Esophagus (tissue), 2 donors: Measurements from ENCODE around the gene TTLL9. TPM values are rescaled to one million over a fixed set of nuclear protein-coding genes. Genes with fewer than 3 reads are reported as not detected.

Source experiments
- H3K27ac ChIP-seq, 2 donors: one replicate each; pipeline ENCODE4 v1.5.1; 2013; ENCODE audit warnings: low read depth in 2 of 2, mild to moderate bottlenecking in 2 of 2, inconsistent platforms in 1 of 2, low read length in 1 of 2, moderate library complexity in 1 of 2
- H3K27me3 ChIP-seq, 2 donors: one replicate each; pipeline ENCODE4 v1.6.1; 2013; ENCODE audit warnings: low read length in 2 of 2, control low read depth in 1 of 2, mild to moderate bottlenecking in 1 of 2; ENCODE audit not compliant: insufficient read depth in 2 of 2, control insufficient read depth in 1 of 2
- H3K36me3 ChIP-seq, 2 donors: one replicate each; pipeline ENCODE4 v1.6.1; 2013; ENCODE audit warnings: low read length in 1 of 2; ENCODE audit not compliant: control insufficient read depth in 2 of 2, insufficient read depth in 2 of 2
- H3K4me1 ChIP-seq, 2 donors: one replicate each; pipeline ENCODE4 v1.6.1; 2013; ENCODE audit warnings: low read length in 1 of 2; ENCODE audit not compliant: control insufficient read depth in 2 of 2, insufficient read depth in 2 of 2
- H3K4me3 ChIP-seq, 2 donors: one replicate each; pipeline ENCODE4 v1.5.1; 2013; ENCODE audit warnings: low read length in 2 of 2, mild to moderate bottlenecking in 2 of 2, low read depth in 1 of 2, moderate library complexity in 1 of 2
- H3K9me3 ChIP-seq, 2 donors: one replicate each; pipeline ENCODE4 v1.6.1; 2013; ENCODE audit warnings: mild to moderate bottlenecking in 2 of 2, low read depth in 1 of 2, low read length in 1 of 2, moderate library complexity in 1 of 2; ENCODE audit not compliant: control insufficient read depth in 2 of 2, insufficient read depth in 1 of 2
- WGBS, 2 donors: extraction: QIAGEN DNeasy Blood & Tissue Kit; methylation state at CpG; one replicate each; pipeline ENCODE4 v1.1.7; 2013; 5-methylcytosine and 5-hydroxymethylcytosine counted together
- polyA plus RNA-seq, 2 donors: library from polyadenylated mRNA; stranded (reverse); fragments of 200-250 nt; gene quantifications; one replicate each; pipeline ENCODE4 v1.2.3, GENCODE V29; 2013
- donor health status: healthy with polysubstance abuse.
- donor health status: Bipolar disorder and iron deficiency.

The TTLL9 gene
- polyA plus RNA-seq, 2 donors, result 0.12 to 0.14 TPM

GRCh38 chr20:31934968-31935764 is 64.7 kb downstream of the TTLL9 start:
- H3K27me3 ChIP-seq, result no peaks in the 10 kb centered on the region
- 66 to 70% methylated on average over 8 of the region's 8 CpGs for WGBS, 2 donors
- no peaks in the 10 kb centered on the region for H3K36me3 ChIP-seq
- no peak overlapping the region for H3K4me3 ChIP-seq
- peaks cover 0 to 3% of the 10 kb centered on the region in 2 donors for H3K4me1 ChIP-seq
- H3K9me3 ChIP-seq, result no peaks in the 10 kb centered on the region
- no peak overlapping the region for H3K27ac ChIP-seq

GRCh38 chr20:31936420-31936819 is 66.0 kb downstream of the TTLL9 start:
- WGBS, 2 donors, result 67 to 79% methylated on average over 4 of the region's 4 CpGs
- H3K36me3 ChIP-seq, result no peaks in the 10 kb centered on the region
- H3K4me3 ChIP-seq, result no peak overlapping the region
- no peaks in the 10 kb centered on the region for H3K27me3 ChIP-seq
- no peak overlapping the region for H3K27ac ChIP-seq
- no peaks in the 10 kb centered on the region for H3K9me3 ChIP-seq
- H3K4me1 ChIP-seq, result peaks cover 0 to 3% of the 10 kb centered on the region in 2 donors

- no peaks in the 10 kb centered on the region for H3K27me3 ChIP-seq
- H3K4me1 ChIP-seq, result peaks cover 0 to 3% of the 10 kb centered on the region in 2 donors
- no peak overlapping the region for H3K4me3 ChIP-seq
- H3K9me3 ChIP-seq, result no peaks in the 10 kb centered on the region
- 46 to 64% methylated on average over 1 of the region's 1 CpG for WGBS, 2 donors
- no peak overlapping the region for H3K27ac ChIP-seq
- peaks cover 0 to 4% of the 10 kb centered on the region in 2 donors for H3K36me3 ChIP-seq
Observed at GRCh38 chr20:31937820-31938219, 67.4 kb downstream of the TTLL9 start.

GRCh38 chr20:31939661-31940060 is 69.2 kb downstream of the TTLL9 start:
- Histone ChIP-seq H3K36me3 (peaks cover 0 to 8% of the 10 kb centered on the region in 2 donors), H3K27ac (no peak overlapping the region), H3K4me1 (no peaks in the 10 kb centered on the region), H3K4me3 (no peak overlapping the region), H3K9me3 (no peaks in the 10 kb centered on the region), H3K27me3 (no peaks in the 10 kb centered on the region)
- 87 to 89% methylated on average over 2 of the region's 2 CpGs for WGBS, 2 donors

- H3K4me3 ChIP-seq, result no peak overlapping the region
- no peaks in the 10 kb centered on the region for H3K4me1 ChIP-seq
- no peak overlapping the region for H3K27ac ChIP-seq
- peaks cover 11 to 31% of the 10 kb centered on the region in 2 donors for H3K36me3 ChIP-seq
- H3K27me3 ChIP-seq, result no peaks in the 10 kb centered on the region
- WGBS, 2 donors, result 42 to 57% methylated on average over 2 of the region's 2 CpGs
- H3K9me3 ChIP-seq, result no peaks in the 10 kb centered on the region
Observed at GRCh38 chr20:31943052-31943471, 72.6 kb downstream of the TTLL9 start.

- no peak overlapping the region for H3K27ac ChIP-seq
- H3K4me3 ChIP-seq, result no peak overlapping the region
- WGBS, 2 donors, result 86% methylated on average over 4 of the region's 4 CpGs
- H3K4me1 ChIP-seq, result no peaks in the 10 kb centered on the region
- H3K27me3 ChIP-seq, result no peaks in the 10 kb centered on the region
- no peaks in the 10 kb centered on the region for H3K9me3 ChIP-seq
- peaks cover 17 to 37% of the 10 kb centered on the region in 2 donors for H3K36me3 ChIP-seq
Observed at GRCh38 chr20:31945319-31945718, 74.9 kb downstream of the TTLL9 start.

GRCh38 chr20:31945785-31946184 is 75.4 kb downstream of the TTLL9 start:
- Histone ChIP-seq H3K27me3 (no peaks in the 10 kb centered on the region), H3K4me3 (no peak overlapping the region), H3K4me1 (no peaks in the 10 kb centered on the region), H3K27ac (no peak overlapping the region), H3K36me3 (peaks cover 17 to 37% of the 10 kb centered on the region in 2 donors), H3K9me3 (no peaks in the 10 kb centered on the region)
- WGBS, 2 donors, result 60 to 64% methylated on average over 6 of the region's 6 CpGs

GRCh38 chr20:31948008-31948407 is 77.6 kb downstream of the TTLL9 start:
- Histone ChIP-seq H3K27ac (no peak overlapping the region), H3K4me3 (no peak overlapping the region), H3K36me3 (peaks cover 17 to 33% of the 10 kb centered on the region in 2 donors), H3K4me1 (peaks cover 0 to 2% of the 10 kb centered on the region in 2 donors), H3K9me3 (no peaks in the 10 kb centered on the region), H3K27me3 (no peaks in the 10 kb centered on the region)
- 98% methylated on average over 2 of the region's 2 CpGs for WGBS, 2 donors

- Histone ChIP-seq H3K27me3 (no peaks in the 10 kb centered on the region), H3K9me3 (no peaks in the 10 kb centered on the region), H3K4me1 (peaks cover 0 to 2% of the 10 kb centered on the region in 2 donors), H3K36me3 (peaks cover 17 to 25% of the 10 kb centered on the region in 2 donors), H3K4me3 (no peak overlapping the region), H3K27ac (no peak overlapping the region)
- 72 to 79% methylated on average over 9 of the region's 9 CpGs for WGBS, 2 donors
Observed at GRCh38 chr20:31949877-31950646, 79.6 kb downstream of the TTLL9 start.
